Measurements from ENCODE around the gene AP2S1. TPM values are rescaled to one million over a fixed set of nuclear protein-coding genes. Genes with fewer than 3 reads are reported as not detected.
"Not testable (repeated sequence)": the region's sequence is repeated elsewhere in the genome, so short reads cannot be mapped to it uniquely, and the experiment has no call there.

The AP2S1 gene
- total RNA-seq, 4 donors from 2014 or later = 63.5 to 88.9 (median 74.5) TPM

- Histone ChIP-seq H3K4me1 (peaks cover 38 to 70% (median 64%) of the 10 kb centered on the region in 4 donors), H3K4me3 (peak overlapping the region; percentile 92 to 95 (median 94)), H3K27ac (replicated peaks in 1 of 4) (peak overlapping the region; percentile 99 to 100 (median 100)), H3K27me3 (no peaks in the 10 kb centered on the region), H3K36me3 (no peaks in the 10 kb centered on the region), H3K9me3 (no peaks in the 10 kb centered on the region)
- DNase-seq (ENCODE audit: extremely low spot score) = peak; percentile 99
- intact Hi-C loops (cut with DNase I) = loop anchor here (5.0 kb wide), 1 partner anchor 62 kb away; no protein-coding TSS in a partner anchor
- TF ChIP-seq POLR2A (IDR thresholded peaks at IDR 0.05; ENCODE audit: low read depth) (peak; percentile 48), POLR2AphosphoS5 (IDR thresholded peaks at IDR 0.05) (peak; percentile 49 to 85), CTCF (IDR thresholded peaks at IDR 0.05) (peak in 1 of 3 experiments; percentile 10), EP300 (IDR thresholded peaks at IDR 0.05) (no peak)
- 1% methylated on average over 32 of the region's 89 CpGs for WGBS
These were observed 9.6 kb upstream of the AP2S1 start for GRCh38 chr19:46860125-46860845.

DNA sequence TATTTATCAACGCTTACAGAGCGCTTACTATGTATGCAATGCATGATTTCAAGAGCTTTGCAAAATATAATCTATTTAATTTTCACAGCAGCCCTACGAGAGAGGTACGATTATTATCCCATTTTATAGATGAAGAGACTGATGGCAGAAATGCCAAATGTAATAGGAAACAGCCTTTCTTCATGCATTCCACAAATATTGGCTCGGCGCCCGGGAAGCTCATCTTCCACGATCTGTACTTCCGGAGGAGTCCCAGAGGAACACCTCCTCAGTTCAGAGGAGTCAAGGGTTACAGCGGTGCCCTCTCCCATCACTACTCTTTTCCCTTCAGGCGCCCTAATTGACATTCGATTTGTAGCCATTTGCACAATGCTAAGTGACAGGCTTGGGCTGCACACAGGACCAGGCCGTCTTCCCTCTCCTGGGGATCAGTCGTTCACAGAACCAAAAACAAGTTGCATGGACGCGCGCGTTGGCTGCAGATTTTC is 9.0 kb upstream of the AP2S1 start:
- Histone ChIP-seq H3K4me3 (peak overlapping the region; percentile 92 to 95 (median 94)), H3K9me3 (no peaks in the 10 kb centered on the region), H3K27me3 (no peaks in the 10 kb centered on the region), H3K4me1 (peaks cover 36 to 67% (median 58%) of the 10 kb centered on the region in 4 donors), H3K36me3 (no peaks in the 10 kb centered on the region), H3K27ac (replicated peaks in 1 of 4) (peak overlapping the region; percentile 99 to 100 (median 100))
- 13% methylated on average over 18 of the region's 18 CpGs for WGBS
- TF ChIP-seq POLR2AphosphoS5 (IDR thresholded peaks at IDR 0.05) (no peak), EP300 (IDR thresholded peaks at IDR 0.05) (no peak), POLR2A (IDR thresholded peaks at IDR 0.05; ENCODE audit: low read depth) (no peak), CTCF (IDR thresholded peaks at IDR 0.05) (no peak)
- intact Hi-C loops (cut with DNase I) = loop anchor here (5.0 kb wide), 1 partner anchor 63 kb away; no protein-coding TSS in a partner anchor
- no peak for DNase-seq (ENCODE audit: extremely low spot score)

GRCh38 chr19:46856062-46857022 is 5.7 kb upstream of the AP2S1 start:
- Histone ChIP-seq H3K27ac (replicated peaks in 1 of 4) (peak overlapping the region; percentile 76 to 83 (median 78)), H3K27me3 (no peaks in the 10 kb centered on the region), H3K36me3 (no peaks in the 10 kb centered on the region), H3K4me3 (peak overlapping the region; percentile 40 to 49 (median 46)), H3K4me1 (peaks cover 22 to 33% (median 27%) of the 10 kb centered on the region in 4 donors), H3K9me3 (no peaks in the 10 kb centered on the region)
- TF ChIP-seq EP300 (IDR thresholded peaks at IDR 0.05) = no peak
- no peak for TF ChIP-seq POLR2A (IDR thresholded peaks at IDR 0.05; ENCODE audit: low read depth)
- TF ChIP-seq CTCF (IDR thresholded peaks at IDR 0.05) = peak; percentile 80 to 96 (median 82)
- peak; percentile 64 to 66 for TF ChIP-seq POLR2AphosphoS5 (IDR thresholded peaks at IDR 0.05)
- intact Hi-C loops (cut with DNase I) = loop anchor here (2.0 kb wide), 1 partner anchor 134 kb away; no protein-coding TSS in a partner anchor
- WGBS = 4% methylated on average over 40 of the region's 41 CpGs
- peak; percentile 99 for DNase-seq (ENCODE audit: extremely low spot score)

DNA sequence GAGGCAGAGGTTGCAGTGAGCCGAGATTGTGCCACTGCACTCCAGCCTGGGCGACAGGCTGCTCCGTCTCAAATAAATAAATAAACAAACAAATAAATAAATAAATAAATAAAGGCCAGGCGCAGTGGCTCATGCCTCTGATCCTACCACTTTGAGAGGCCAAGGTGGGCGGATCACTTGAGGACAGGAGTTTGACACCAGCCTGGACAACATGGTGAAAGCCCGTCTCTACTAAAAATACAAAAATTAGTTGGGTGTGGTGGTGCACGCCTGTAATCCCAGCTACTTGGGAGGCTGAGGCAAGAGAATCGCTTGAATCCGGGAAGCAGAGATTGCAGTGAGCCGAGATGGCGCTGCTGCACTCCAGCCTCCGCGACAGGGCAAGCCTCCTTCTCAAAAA is 4.1 kb upstream of the AP2S1 start:
- 85% methylated on average over 13 of the region's 13 CpGs for WGBS
- H3K27ac ChIP-seq (replicated peaks in 1 of 4); H3K9me3 ChIP-seq; intact Hi-C loops (cut with DNase I); DNase-seq (ENCODE audit: extremely low spot score); H3K4me3 ChIP-seq; H3K36me3 ChIP-seq; H3K27me3 ChIP-seq: not testable (repeated sequence)
- H3K4me1 ChIP-seq = peaks cover 24 to 36% (median 29%) of the 10 kb centered on the region in 4 donors

Measured in esophagus muscularis mucosa (tissue), 4 donors.